HepG2 (cell line): ENCODE measurements around the gene SLC29A3. TPM values are rescaled to one million over a fixed set of nuclear protein-coding genes. Genes with fewer than 3 reads are reported as not detected.
A peak's percentile ranks its signal among the peaks of the same experiment; 100 is the strongest.

Experiments used
- ATAC-seq: fragments of 200-7000 bp; cut with Tn5 transposase; 3 replicates; pipeline ENCODE4 v1.9.1; 2020; ENCODE audit warnings: mild to moderate bottlenecking, moderate library complexity
- BruUV-seq: library from RNA; stranded (reverse); fragments of 400-500 nt; replicated peaks from 2 replicates; lab custom pipeline; 2021; lab: Mats Ljungman, UMichigan
- CTCF ChIA-PET: fragments of 300-600 bp; formaldehyde crosslinking; extraction: SDS; loops from one replicate; lab custom pipeline; 2021; ENCODE audit warnings: low total read pairs, inconsistent platforms, low intra/inter-chr PET ratio; lab: Yijun Ruan, JAX
- POLR2A ChIA-PET: fragments of 350-600 bp; sonication (Branson Sonifier 250); formaldehyde crosslinking; loops from one replicate; lab custom pipeline; 2020; ENCODE audit warnings: antibody characterized with exemption, inconsistent platforms; lab: Yijun Ruan, JAX
- DNase-seq: peaks from one replicate; pipeline ENCODE4 v3.0.0-alpha.2; 2015; ENCODE audit warnings: low spot score
- FAIRE-seq: peaks from 3 replicates; lab custom pipeline; 2011; peaks lifted over from hg19 to GRCh38; lab: Jason Lieb, UNC
- H2AFZ ChIP-seq: one replicate; pipeline ENCODE4 v1.6.1; 2011; ENCODE audit warnings: low read length, inconsistent platforms
- H3K27ac ChIP-seq: fragments of 300-600 bp; 3 replicates; pipeline ENCODE4 v1.8.0; 2011; ENCODE audit warnings: mixed run types, mild to moderate bottlenecking, mixed read lengths, low read length, inconsistent platforms; ENCODE audit not compliant: insufficient read depth; ENCODE audit errors: extremely low read length
- H3K27me3 ChIP-seq, 2 experiments: fragments of 200-600 bp in 1 of 2; 2 replicates in 1 of 2; 3 replicates in 1 of 2; pipeline versions ENCODE4 v1.6.0 to v1.8.0; 2011; ENCODE audit warnings: low read length in 2 of 2, mild to moderate bottlenecking in 2 of 2, moderate library complexity in 2 of 2, inconsistent platforms in 1 of 2; ENCODE audit not compliant: insufficient read depth in 2 of 2, control insufficient read depth in 1 of 2
- H3K36me3 ChIP-seq, 2 experiments: fragments of 200-600 bp in 1 of 2; replicated peaks in 1 of 2; 2 replicates in 1 of 2; 3 replicates in 1 of 2; pipeline versions ENCODE4 v1.5.1 to v1.8.0; 2011; ENCODE audit warnings: low read length in 2 of 2, inconsistent platforms in 1 of 2; ENCODE audit not compliant: insufficient read depth in 2 of 2, control insufficient read depth in 1 of 2
- H3K4me1 ChIP-seq: 2 replicates; pipeline ENCODE4 v1.5.1; 2012; ENCODE audit warnings: low read length, inconsistent platforms; ENCODE audit not compliant: insufficient read depth
- H3K4me2 ChIP-seq: 2 replicates; pipeline ENCODE4 v1.6.0; 2011; ENCODE audit warnings: low read depth, low read length, inconsistent platforms
- H3K4me3 ChIP-seq, 3 experiments: fragments of 200-600 bp in 1 of 3; sonication (generic), shearing (Covaris generic) in 1 of 3; replicated peaks in 1 of 3; 2 replicates each; pipeline ENCODE4 v1.5.1; 2011 to 2016; ENCODE audit warnings: low read length in 3 of 3, inconsistent platforms in 2 of 3, low read depth in 2 of 3, mild to moderate bottlenecking in 2 of 3, control low read depth in 1 of 3, mixed read lengths in 1 of 3; ENCODE audit not compliant: insufficient read depth in 1 of 3
- H3K79me2 ChIP-seq: one replicate; pipeline ENCODE4 v1.6.1; 2011; ENCODE audit warnings: low read length, inconsistent platforms; ENCODE audit not compliant: insufficient read depth
- H3K9ac ChIP-seq: 2 replicates; pipeline ENCODE4 v1.6.0; 2011; ENCODE audit warnings: mild to moderate bottlenecking, low read depth, low read length, inconsistent platforms; ENCODE audit not compliant: insufficient read depth
- H3K9me3 ChIP-seq: 2 replicates; pipeline ENCODE4 v1.5.1; 2012; ENCODE audit warnings: mild to moderate bottlenecking, low read length
- H4K20me1 ChIP-seq: 2 replicates; pipeline ENCODE4 v1.6.0; 2011; ENCODE audit warnings: inconsistent platforms, mild to moderate bottlenecking, low read length, moderate library complexity; ENCODE audit not compliant: insufficient read depth
- AGO1 ChIP-seq: fragments of 200-400 bp; formaldehyde crosslinking; IDR thresholded peaks from 2 replicates; pipeline ENCODE4 v1.6.1; 2017; ENCODE audit warnings: mild to moderate bottlenecking, low read depth, low read length, moderate library complexity; ENCODE audit not compliant: poor library complexity, severe bottlenecking
- AGO2 ChIP-seq: fragments of 200-400 bp; formaldehyde crosslinking; optimal IDR thresholded peaks from 2 replicates; pipeline ENCODE3; 2017; ENCODE audit warnings: mild to moderate bottlenecking, low read depth, low read length, moderate library complexity
- HOXA3 ChIP-seq: sonication (generic); formaldehyde crosslinking; IDR thresholded peaks from 2 replicates; pipeline ENCODE4 v1.5.0; 2020; ENCODE audit warnings: missing genetic modification reagents
- PCBP1 ChIP-seq: fragments of 200-400 bp; formaldehyde crosslinking; IDR thresholded peaks from 2 replicates; pipeline ENCODE4 v1.6.1; 2017; ENCODE audit warnings: mild to moderate bottlenecking, low read depth, low read length, borderline replicate concordance
- ZFP90 ChIP-seq: sonication (generic); formaldehyde crosslinking; IDR thresholded peaks from 2 replicates; pipeline ENCODE4 v1.8.0; 2022; ENCODE audit warnings: missing genetic modification reagents, mild to moderate bottlenecking, inconsistent platforms, borderline replicate concordance
- ZNF275 ChIP-seq: sonication (generic); formaldehyde crosslinking; IDR thresholded peaks from 2 replicates; pipeline ENCODE4 v1.8.0; 2022; ENCODE audit warnings: missing genetic modification reagents, mild to moderate bottlenecking, inconsistent platforms, borderline replicate concordance
- ZNF446 ChIP-seq: sonication (generic); formaldehyde crosslinking; IDR thresholded peaks from 2 replicates; pipeline ENCODE4 v1.5.0; 2020; ENCODE audit warnings: mild to moderate bottlenecking, missing genetic modification reagents
- ZNF547 ChIP-seq: sonication (generic); formaldehyde crosslinking; IDR thresholded peaks from 2 replicates; pipeline ENCODE4 v1.5.1; 2020; ENCODE audit warnings: mild to moderate bottlenecking, missing genetic modification reagents
- ZNF652 ChIP-seq: IDR thresholded peaks from 2 replicates; pipeline ENCODE4 v1.6.1; 2016; ENCODE audit warnings: low read depth, borderline replicate concordance
- WGBS: methylation state at CpG from one replicate; pipeline ENCODE4 v1.1.6; 2017; ENCODE audit warnings: low lambda C conversion rate; 5-methylcytosine and 5-hydroxymethylcytosine counted together
- in situ Hi-C: cut with HindIII; loops from 2 replicates; pipeline ENCODE4 v1.10.0; 2017; ENCODE audit warnings: low pct_unique_long_range_greater_than_20kb; ENCODE audit not compliant: extremely low pct_ligation_motif_present
- intact Hi-C: fragments of 100-400 bp; cut with micrococcal nuclease; formaldehyde crosslinking; loops from one replicate; pipeline ENCODE4 v1.10.0; 2022; ENCODE audit not compliant: unreplicated experiment
- polyA plus RNA-seq, 8 experiments: library from polyadenylated mRNA; depleted of rRNA in 3 of 8; stranded (reverse) in 7 of 8; unstranded in 1 of 8; fragments of >200 nt; fragmentation: Illumina TruSeq in 4 of 8; extraction: Trizol in 4 of 8; gene quantifications; 2 replicates each; pipeline versions ENCODE4 v1.2.1 to v1.2.3, GENCODE V29; 2011 to 2016; ENCODE audit warnings: low read depth in 4 of 8, missing spikeins in 1 of 8, mixed read lengths in 1 of 8; ENCODE audit not compliant: insufficient read depth in 1 of 8
- total RNA-seq, 5 experiments: library from RNA; depleted of rRNA; stranded (reverse); fragments of >200 nt; fragmentation: Illumina TruSeq; extraction: Trizol; gene quantifications; 2 replicates each; pipeline ENCODE4 v1.2.3, GENCODE V29; 2016; ENCODE audit warnings: low read depth in 1 of 5

Gene SLC29A3
- total and polyA plus RNA-seq, 2 of the 13 experiments (the other 11 are each of a cell fraction or from before 2014, with no cell fraction given): 8.6 to 11.8 TPM

- BruUV-seq: no TSS peak
- no peaks in the 10 kb centered on the region for H4K20me1 ChIP-seq
- in situ Hi-C loops: loop anchor here (25.0 kb wide), 1 partner anchor 702 kb away; no protein-coding TSS in a partner anchor
- DNase-seq: no peak
- ChIA-PET POLR2A (interaction anchor here (1.7 to 16.7 kb wide), 5 partner anchors 8 to 41 kb away, joined by 6 to 210 read pairs (median 32); partner anchors contain the start of gene SLC29A3), CTCF (no interaction called here)
- H3K27me3 ChIP-seq: no peaks in the 10 kb centered on the region
- H3K36me3 ChIP-seq: peaks cover 0 to 19% of the 10 kb centered on the region in 2 experiments; a peak in 4 of 5 replicates
- H3K4me1 ChIP-seq: peaks cover 97% of the 10 kb centered on the region
- peak overlapping the region; percentile 67; the same call in 1 of the 2 replicates for H3K9ac ChIP-seq
- H2AFZ ChIP-seq: no peak overlapping the region
- H3K27ac ChIP-seq: peak overlapping the region; percentile 92
- H3K4me2 ChIP-seq: peak overlapping the region; percentile 82
- 98% methylated on average over 15 of the region's 15 CpGs for WGBS
- no peaks in the 10 kb centered on the region for H3K9me3 ChIP-seq
- ATAC-seq: no peak
- peaks cover 16% of the 10 kb centered on the region for H3K79me2 ChIP-seq
- intact Hi-C loops: loop anchor here (2.0 kb wide), 2 partner anchors 14 to 42 kb away; no protein-coding TSS in a partner anchor
- TF ChIP-seq PCBP1: 0 out of 2 replicates have a peak, but pooled peaks have one; percentile 49
- TF ChIP-seq AGO2: peak; percentile 54
- peak; percentile 52 for TF ChIP-seq AGO1
- TF ChIP-seq ZFP90 (CRISPR knock-in tag): no peak
- FAIRE-seq: no peak
- peak overlapping the region in 1 of 3 experiments; percentile 20; a peak in 1 of 6 replicates for H3K4me3 ChIP-seq
Measured at GRCh38 chr10:71335173-71335708, 16.2 kb downstream of the SLC29A3 start.

- ChIA-PET POLR2A (interaction anchor here (0.5 to 16.7 kb wide), 3 partner anchors 11 to 640 kb away, joined by 3 to 210 read pairs (median 72); partner anchors contain the start of gene SLC29A3), CTCF (no interaction called here)
- no peak overlapping the region for H3K4me2 ChIP-seq
- H2AFZ ChIP-seq: no peak overlapping the region
- H3K4me1 ChIP-seq: peaks cover 97% of the 10 kb centered on the region
- no TSS peak for BruUV-seq
- FAIRE-seq: no peak
- H3K36me3 ChIP-seq: peaks cover 0 to 14% of the 10 kb centered on the region in 2 experiments; a peak in 4 of 5 replicates
- DNase-seq: no peak
- H3K9me3 ChIP-seq: no peaks in the 10 kb centered on the region
- no peaks in the 10 kb centered on the region for H4K20me1 ChIP-seq
- intact Hi-C loops (no loop called here), in situ Hi-C loops (loop anchor here (25.0 kb wide), 1 partner anchor 701 kb away; no protein-coding TSS in a partner anchor)
- no peaks in the 10 kb centered on the region for H3K27me3 ChIP-seq
- H3K4me3 ChIP-seq: no peak overlapping the region
- no peak overlapping the region for H3K9ac ChIP-seq
- ATAC-seq: no peak
- WGBS: 92% methylated on average over 5 of the region's 6 CpGs
- peaks cover 9% of the 10 kb centered on the region for H3K79me2 ChIP-seq
- peak overlapping the region; percentile 38 for H3K27ac ChIP-seq
- TF ChIP-seq HOXA3 (CRISPR knock-in tag) (no peak), ZNF547 (CRISPR knock-in tag) (no peak), ZNF446 (no peak), ZNF652 (CRISPR knock-in tag) (no peak), ZNF275 (CRISPR knock-in tag) (no peak)
Measured at GRCh38 chr10:71336632-71337031, 17.6 kb downstream of the SLC29A3 start.
